Activated CD4-positive, alpha-beta T cell treated with anti-CD3 and anti-CD28 coated beads, Interleukin-2, amount 50 U/mL, for 1 hour (primary cell): Measurements from ENCODE around the gene USP6.
"Not testable (repeated sequence)": the region's sequence is repeated elsewhere in the genome, so short reads cannot be mapped to it uniquely, and the experiment has no call there.

Experiments
- DNase-seq: peaks from one replicate; pipeline ENCODE4 v3.0.0-alpha.2; 2020

The USP6 gene

GRCh38 chr17:5115673-5116651 is at the start of gene USP6:
Gene USP6, plus strand, starts transcription at chr17:5116032. Its CDS starts 14,336 bp downstream, at chr17:5130368.
- no peak for DNase-seq

- DNase-seq, result no peak
These were observed 47.6 kb upstream of the USP6 start for GRCh38 chr17:5068236-5068635.

- DNase-seq, result no peak
These were observed 46.1 kb upstream of the USP6 start for GRCh38 chr17:5069724-5070123.

GRCh38 chr17:5075472-5075871 is 40.4 kb upstream of the USP6 start:
- DNase-seq, result not testable (repeated sequence)

- not testable (repeated sequence) for DNase-seq
These were observed 38.6 kb upstream of the USP6 start for GRCh38 chr17:5077275-5077674.

GRCh38 chr17:5077781-5078105 is 38.1 kb upstream of the USP6 start:
- DNase-seq, result no peak

GRCh38 chr17:5078106-5079028 is 37.5 kb upstream of the USP6 start, which contains the start of gene ZFP3:
Gene ZFP3, plus strand, starts transcription at chr17:5078467. Its CDS starts 13,038 bp downstream, at chr17:5091505.
- DNase-seq, result peak; percentile 57

- no peak for DNase-seq
These were observed 35.2 kb upstream of the USP6 start for GRCh38 chr17:5080591-5080990.

GRCh38 chr17:5092218-5093010 is 23.4 kb upstream of the USP6 start:
- no peak for DNase-seq

- DNase-seq, result no peak
These were observed 19.1 kb upstream of the USP6 start for GRCh38 chr17:5096731-5097100.

- peak; percentile 29 for DNase-seq
These were observed 18.6 kb upstream of the USP6 start for GRCh38 chr17:5097101-5097834.

- no peak for DNase-seq
These were observed 16.6 kb upstream of the USP6 start for GRCh38 chr17:5099271-5099670.

- no peak for DNase-seq
These were observed 15.0 kb upstream of the USP6 start for GRCh38 chr17:5100832-5101231.

GRCh38 chr17:5110816-5111215 is 5.0 kb upstream of the USP6 start:
- no peak for DNase-seq

GRCh38 chr17:5111402-5112204 is 4.2 kb upstream of the USP6 start, which contains the start of gene ZNF232:
Gene ZNF232, minus strand, starts transcription at chr17:5111878. Its CDS starts 56 bp downstream, at chr17:5111822.
- DNase-seq, result peak; percentile 88

GRCh38 chr17:5118219-5118618 is 2.4 kb downstream of the USP6 start:
- no peak for DNase-seq

GRCh38 chr17:5120036-5120435 is 4.2 kb downstream of the USP6 start:
- DNase-seq, result no peak

GRCh38 chr17:5120436-5121185 is 4.8 kb downstream of the USP6 start:
- DNase-seq, result not testable (repeated sequence)

- DNase-seq, result no peak
These were observed 5.5 kb downstream of the USP6 start for GRCh38 chr17:5121186-5121841.

GRCh38 chr17:5122056-5122455 is 6.2 kb downstream of the USP6 start:
- not testable (repeated sequence) for DNase-seq
